ENCODE measurements around the gene NCR2.

Gene NCR2

DNA sequence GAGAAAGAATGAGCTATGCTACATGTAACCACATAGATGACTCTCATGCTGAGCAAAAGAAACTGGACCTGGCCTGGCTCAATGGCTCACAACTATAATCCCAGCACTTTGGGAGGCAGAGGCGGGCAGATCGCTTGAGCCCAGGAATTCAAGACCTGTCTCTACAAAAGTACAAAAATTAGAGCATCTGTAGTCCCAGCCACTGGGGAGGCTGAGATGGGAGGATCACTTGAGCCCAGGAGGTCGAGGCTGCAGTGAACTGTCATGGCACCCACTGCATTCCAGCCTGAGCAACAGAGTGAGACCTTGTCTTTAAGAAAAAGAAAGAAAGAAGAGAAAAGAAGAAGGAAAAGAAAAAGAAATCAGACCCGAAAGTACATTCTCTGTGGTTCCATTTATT, 41.7 kb downstream of the NCR2 start:
- H3K4me1 Mint-ChIP-seq (ENCODE audit: low read depth): peaks cover 9% of the 10 kb centered on the region
- peaks cover 91% of the 10 kb centered on the region for H3K27me3 Mint-ChIP-seq (ENCODE audit: low read depth)
- no peaks in the 10 kb centered on the region for H3K9me3 Mint-ChIP-seq
- H3K27ac Mint-ChIP-seq: no peak overlapping the region
- H3K36me3 Mint-ChIP-seq (ENCODE audit: low read depth): no peaks in the 10 kb centered on the region
- H3K4me3 Mint-ChIP-seq: no peak overlapping the region

DNA sequence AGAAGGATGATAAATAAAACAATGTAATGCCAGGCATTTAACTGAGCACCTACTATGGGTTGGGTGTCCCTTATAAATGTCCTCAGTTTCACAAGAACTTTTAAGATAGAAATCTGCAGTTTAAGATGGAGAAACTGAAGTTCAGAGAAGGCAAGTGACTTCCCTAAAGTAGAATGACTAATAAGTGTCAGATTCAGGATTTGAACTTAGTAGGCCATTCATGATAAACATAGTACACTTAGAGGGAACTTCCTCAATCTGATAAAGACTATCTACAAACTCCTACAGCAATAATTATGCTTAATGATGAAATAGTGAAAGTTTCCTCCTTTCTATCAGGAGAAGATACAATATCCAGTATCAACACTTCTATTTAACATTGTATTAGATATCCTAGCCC, 43.9 kb downstream of the NCR2 start:
- peaks cover 2% of the 10 kb centered on the region for H3K4me1 Mint-ChIP-seq (ENCODE audit: low read depth)
- H3K27me3 Mint-ChIP-seq (ENCODE audit: low read depth): peaks cover 86% of the 10 kb centered on the region
- no peaks in the 10 kb centered on the region for H3K9me3 Mint-ChIP-seq
- H3K4me3 Mint-ChIP-seq: no peak overlapping the region
- no peaks in the 10 kb centered on the region for H3K36me3 Mint-ChIP-seq (ENCODE audit: low read depth)
- H3K27ac Mint-ChIP-seq: no peak overlapping the region

DNA sequence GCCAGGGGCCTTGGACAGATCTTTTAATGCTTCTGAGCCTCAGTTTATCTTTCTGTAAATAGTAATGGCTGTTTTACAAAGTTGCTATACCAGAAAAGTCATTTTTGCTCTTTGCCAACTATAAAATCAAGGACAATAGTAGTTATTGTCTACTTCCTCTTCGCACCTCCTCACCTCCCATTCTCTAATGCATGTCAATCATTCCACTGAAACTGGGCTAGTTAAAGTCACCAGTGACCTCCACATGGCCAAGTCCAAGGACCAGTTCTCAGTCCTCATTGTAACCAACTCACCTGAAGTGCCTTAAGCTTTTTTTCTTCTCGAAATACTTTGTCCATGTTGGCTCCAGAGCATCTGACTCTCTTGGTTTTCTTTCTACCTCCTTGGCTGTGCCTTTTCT, 51.2 kb downstream of the NCR2 start:
- H3K4me1 Mint-ChIP-seq (ENCODE audit: low read depth): no peaks in the 10 kb centered on the region
- H3K27me3 Mint-ChIP-seq (ENCODE audit: low read depth): peaks cover 45% of the 10 kb centered on the region
- no peaks in the 10 kb centered on the region for H3K36me3 Mint-ChIP-seq (ENCODE audit: low read depth)
- H3K27ac Mint-ChIP-seq: no peak overlapping the region
- H3K9me3 Mint-ChIP-seq: no peaks in the 10 kb centered on the region
- no peak overlapping the region for H3K4me3 Mint-ChIP-seq

DNA sequence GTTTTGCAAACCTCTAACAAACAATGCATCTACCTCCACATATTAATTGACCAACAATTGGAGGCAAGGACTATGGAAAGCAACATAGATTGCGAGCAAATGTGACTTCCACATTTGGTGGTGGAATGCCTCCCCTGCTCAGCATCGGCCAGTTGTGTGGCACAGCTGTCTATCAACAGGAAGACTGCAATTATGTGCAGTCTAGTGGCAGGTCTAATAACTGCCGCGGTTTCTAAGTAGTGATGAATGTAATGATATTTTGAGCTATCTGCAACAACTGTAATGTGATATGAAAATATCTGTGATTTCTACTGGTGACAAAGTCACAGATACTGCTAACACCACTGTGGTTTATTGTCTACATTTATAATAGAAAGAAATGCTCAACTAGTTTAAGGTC, 56.8 kb downstream of the NCR2 start:
- H3K4me1 Mint-ChIP-seq (ENCODE audit: low read depth): no peaks in the 10 kb centered on the region
- H3K36me3 Mint-ChIP-seq (ENCODE audit: low read depth): no peaks in the 10 kb centered on the region
- H3K27ac Mint-ChIP-seq: no peak overlapping the region

DNA sequence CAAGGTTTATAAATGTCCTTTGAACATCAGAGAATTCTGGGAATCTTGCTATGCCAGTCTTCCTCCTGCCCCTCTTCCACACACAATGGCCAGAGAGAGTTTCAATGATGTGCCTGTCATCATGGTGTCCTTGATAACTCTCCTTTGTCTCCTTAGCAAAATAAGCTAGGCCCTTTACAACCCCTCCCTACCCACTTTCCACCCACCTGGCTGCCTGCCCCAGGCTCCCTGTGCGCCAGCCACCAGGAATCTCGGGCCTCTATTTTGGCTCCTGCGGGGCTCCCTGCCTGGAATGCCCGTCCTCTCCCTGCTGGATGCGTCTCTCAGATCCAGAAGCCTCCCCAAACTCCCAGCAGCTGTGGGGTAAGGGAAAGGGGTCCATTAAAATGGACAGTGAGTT, 60.9 kb downstream of the NCR2 start:
- H3K9me3 Mint-ChIP-seq: peaks cover 22% of the 10 kb centered on the region
- H3K27ac Mint-ChIP-seq: no peak overlapping the region
- peaks cover 54% of the 10 kb centered on the region for H3K27me3 Mint-ChIP-seq (ENCODE audit: low read depth)
- no peak overlapping the region for H3K4me3 Mint-ChIP-seq
- no peaks in the 10 kb centered on the region for H3K4me1 Mint-ChIP-seq (ENCODE audit: low read depth)
- no peaks in the 10 kb centered on the region for H3K36me3 Mint-ChIP-seq (ENCODE audit: low read depth)

More for the DNA sequence above, 56.8 kb downstream of the NCR2 start:
- Mint-ChIP-seq H3K9me3 (peaks cover 22% of the 10 kb centered on the region), H3K27me3 (ENCODE audit: low read depth) (peaks cover 52% of the 10 kb centered on the region), H3K4me3 (no peak overlapping the region)

DNA sequence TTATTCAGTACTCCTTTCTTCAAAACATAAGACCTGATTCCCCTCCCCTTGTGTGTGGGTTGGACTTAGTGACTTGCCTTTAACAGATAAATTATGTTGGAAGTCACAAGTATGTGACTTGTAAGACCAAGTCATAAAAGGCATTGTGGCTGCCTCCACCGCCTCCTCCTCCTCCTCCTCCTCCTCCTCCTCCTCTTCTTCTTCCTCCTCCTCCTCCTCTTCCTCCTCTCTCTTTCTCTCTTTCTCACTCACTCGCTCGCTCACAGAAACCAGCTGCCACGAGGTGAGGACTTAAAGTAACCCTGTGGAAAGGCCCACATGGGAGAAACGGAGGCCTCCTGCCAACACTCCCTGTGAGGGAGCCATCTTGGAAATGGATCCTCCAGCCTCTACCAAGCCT, 64.0 kb downstream of the NCR2 start:
- H3K36me3 Mint-ChIP-seq (ENCODE audit: low read depth): peaks cover 1% of the 10 kb centered on the region
- H3K27ac Mint-ChIP-seq: no peak overlapping the region
- H3K9me3 Mint-ChIP-seq: peaks cover 13% of the 10 kb centered on the region
- no peak overlapping the region for H3K4me3 Mint-ChIP-seq
- peaks cover 43% of the 10 kb centered on the region for H3K27me3 Mint-ChIP-seq (ENCODE audit: low read depth)
- no peaks in the 10 kb centered on the region for H3K4me1 Mint-ChIP-seq (ENCODE audit: low read depth)

All from T-helper 1 cell treated with Interleukin-12 subunit alpha and Interleukin-12 subunit beta and Interleukin-4 antibody, amounts not matched to agents 30 μg/mL and 1 μg/mL, for 36 hours (primary cell).